Ishikawa (cell line): ENCODE results near the gene GRIN2B.

Source experiments
- CREB1 ChIP-seq: IDR thresholded peaks from 2 replicates; pipeline ENCODE4 v1.6.1; 2012; ENCODE audit warnings: low read depth
- EP300 ChIP-seq: IDR thresholded peaks from 2 replicates; pipeline ENCODE4 v1.6.1; 2012; ENCODE audit warnings: borderline replicate concordance
- FOXM1 ChIP-seq: IDR thresholded peaks from 2 replicates; pipeline ENCODE4 v1.6.1; 2012; ENCODE audit warnings: low read depth, borderline replicate concordance
- MAX ChIP-seq: IDR thresholded peaks from 2 replicates; pipeline ENCODE4 v1.6.1; 2012
- NFIC ChIP-seq: IDR thresholded peaks from 2 replicates; pipeline ENCODE4 v1.6.1; 2012
- RAD21 ChIP-seq: IDR thresholded peaks from 2 replicates; pipeline ENCODE4 v1.6.1; 2012; ENCODE audit warnings: low read depth
- REST ChIP-seq: IDR thresholded peaks from 2 replicates; pipeline ENCODE4 v1.6.1; 2012; ENCODE audit warnings: low read depth, mild to moderate bottlenecking
- TAF1 ChIP-seq: IDR thresholded peaks from 2 replicates; pipeline ENCODE4 v1.6.1; 2012; ENCODE audit warnings: low read depth, mild to moderate bottlenecking
- TCF12 ChIP-seq: IDR thresholded peaks from 2 replicates; pipeline ENCODE4 v1.6.1; 2012; ENCODE audit warnings: low read depth
- TEAD4 ChIP-seq: IDR thresholded peaks from 2 replicates; pipeline ENCODE4 v1.6.1; 2012
- USF1 ChIP-seq: IDR thresholded peaks from 2 replicates; pipeline ENCODE4 v1.6.1; 2012
- YY1 ChIP-seq: IDR thresholded peaks from 2 replicates; pipeline ENCODE4 v1.6.1; 2012; ENCODE audit warnings: low read depth
- ZBTB7A ChIP-seq: IDR thresholded peaks from 2 replicates; pipeline ENCODE4 v1.6.1; 2012; ENCODE audit warnings: low read depth

GRCh38 chr12:13956060-13956590 lies 25.3 kb downstream of the GRIN2B start:
- TF ChIP-seq NFIC (no peak), FOXM1 (no peak), CREB1 (no peak), YY1 (no peak), MAX (no peak), RAD21 (no peak), TAF1 (no peak), REST (no peak), USF1 (no peak), TEAD4 (no peak), EP300 (no peak), ZBTB7A (no peak), TCF12 (no peak)
